Loucy (cell line): ENCODE data around the gene LDLRAD4.

Experiments used
- H2AFZ ChIP-seq: fragments of 200-600 bp; sonication (generic); 2 replicates; pipeline ENCODE4 v1.6.0; 2016; ENCODE audit warnings: antibody characterized with exemption, mild to moderate bottlenecking, low read length, moderate library complexity
- H3F3A ChIP-seq: fragments of 200-600 bp; 2 replicates; pipeline ENCODE4 v1.6.0; 2016; ENCODE audit warnings: antibody characterized with exemption, low read depth, mild to moderate bottlenecking
- H3K27me3 ChIP-seq: fragments of 200-600 bp; sonication (generic); 2 replicates; pipeline ENCODE4 v1.6.1; 2014; ENCODE audit warnings: low read length, mild to moderate bottlenecking; ENCODE audit not compliant: insufficient read depth, poor library complexity, severe bottlenecking
- H3K36me3 ChIP-seq: fragments of 200-600 bp; sonication (generic); 2 replicates; pipeline ENCODE4 v1.6.1; 2016; ENCODE audit warnings: low read length; ENCODE audit not compliant: insufficient read depth
- H3K4me1 ChIP-seq: fragments of 200-600 bp; sonication (generic); 2 replicates; pipeline ENCODE4 v1.5.1; 2014; ENCODE audit warnings: low read length, mild to moderate bottlenecking; ENCODE audit not compliant: insufficient read depth, poor library complexity, severe bottlenecking
- H3K4me2 ChIP-seq: fragments of 200-600 bp; sonication (generic); 2 replicates; pipeline ENCODE4 v1.6.0; 2014; ENCODE audit warnings: antibody characterized with exemption, low read length, low read depth, mild to moderate bottlenecking; ENCODE audit not compliant: poor library complexity, severe bottlenecking
- H3K4me3 ChIP-seq: fragments of 200-600 bp; sonication (generic); 2 replicates; pipeline ENCODE4 v1.5.1; 2014; ENCODE audit warnings: low read length, mild to moderate bottlenecking, mixed read lengths; ENCODE audit not compliant: poor library complexity, severe bottlenecking
- H3K79me2 ChIP-seq: fragments of 200-600 bp; sonication (generic); 2 replicates; pipeline ENCODE4 v1.6.1; 2014; ENCODE audit warnings: low read length; ENCODE audit not compliant: insufficient read depth
- H3K9ac ChIP-seq: fragments of 200-600 bp; sonication (generic); 2 replicates; pipeline ENCODE4 v1.6.0; 2014; ENCODE audit warnings: mild to moderate bottlenecking, low read depth, low read length, moderate library complexity; ENCODE audit not compliant: poor library complexity, severe bottlenecking
- H3K9me2 ChIP-seq: fragments of 200-600 bp; sonication (generic); replicated peaks from 2 replicates; pipeline ENCODE4 v1.6.1; 2016; ENCODE audit warnings: low read depth, low read length, mixed read lengths
- H3K9me3 ChIP-seq: fragments of 200-600 bp; sonication (generic); 2 replicates; pipeline ENCODE4 v1.6.1; 2014; ENCODE audit warnings: mild to moderate bottlenecking, antibody characterized with exemption, low read length, low read depth; ENCODE audit not compliant: insufficient read depth
- H4K20me1 ChIP-seq: fragments of 200-600 bp; sonication (generic); 2 replicates; pipeline ENCODE4 v1.6.0; 2014; ENCODE audit warnings: antibody characterized with exemption, low read length, mild to moderate bottlenecking; ENCODE audit not compliant: insufficient read depth, poor library complexity, severe bottlenecking
- EZH2phosphoT487 ChIP-seq: fragments of 200-600 bp; IDR thresholded peaks from 2 replicates; pipeline ENCODE4 v1.6.1; 2018; ENCODE audit warnings: antibody characterized with exemption, mild to moderate bottlenecking, moderate library complexity, borderline replicate concordance
- TF ChIP-seq, protein P1 (sequence below): fragments of 200-600 bp; sonication (generic); conservative IDR thresholded peaks from 2 replicates; pipeline ENCODE4 v1.5.1; 2014; ENCODE audit warnings: mild to moderate bottlenecking, antibody characterized with exemption, low read length

The LDLRAD4 gene

DNA sequence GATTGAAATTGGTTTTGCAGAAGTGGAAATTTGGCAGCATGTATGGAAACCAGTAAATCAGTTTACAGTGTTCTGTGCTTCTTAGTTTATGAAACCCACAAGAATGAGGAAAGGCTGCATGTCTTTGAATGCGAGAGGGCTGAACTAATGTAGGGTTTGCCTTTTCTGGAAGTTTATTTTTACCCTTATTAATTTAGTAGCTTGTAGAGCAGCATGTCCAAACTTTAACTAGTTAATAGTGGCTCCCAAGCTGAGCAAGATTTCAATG, 50.4 kb downstream of the LDLRAD4 start:
- no peak overlapping the region for H3K4me2 ChIP-seq
- H3K36me3 ChIP-seq, result no peaks in the 10 kb centered on the region
- no peak overlapping the region for H3K9ac ChIP-seq
- TF ChIP-seq EZH2phosphoT487, result no peak
- TF ChIP-seq, protein P1, sequence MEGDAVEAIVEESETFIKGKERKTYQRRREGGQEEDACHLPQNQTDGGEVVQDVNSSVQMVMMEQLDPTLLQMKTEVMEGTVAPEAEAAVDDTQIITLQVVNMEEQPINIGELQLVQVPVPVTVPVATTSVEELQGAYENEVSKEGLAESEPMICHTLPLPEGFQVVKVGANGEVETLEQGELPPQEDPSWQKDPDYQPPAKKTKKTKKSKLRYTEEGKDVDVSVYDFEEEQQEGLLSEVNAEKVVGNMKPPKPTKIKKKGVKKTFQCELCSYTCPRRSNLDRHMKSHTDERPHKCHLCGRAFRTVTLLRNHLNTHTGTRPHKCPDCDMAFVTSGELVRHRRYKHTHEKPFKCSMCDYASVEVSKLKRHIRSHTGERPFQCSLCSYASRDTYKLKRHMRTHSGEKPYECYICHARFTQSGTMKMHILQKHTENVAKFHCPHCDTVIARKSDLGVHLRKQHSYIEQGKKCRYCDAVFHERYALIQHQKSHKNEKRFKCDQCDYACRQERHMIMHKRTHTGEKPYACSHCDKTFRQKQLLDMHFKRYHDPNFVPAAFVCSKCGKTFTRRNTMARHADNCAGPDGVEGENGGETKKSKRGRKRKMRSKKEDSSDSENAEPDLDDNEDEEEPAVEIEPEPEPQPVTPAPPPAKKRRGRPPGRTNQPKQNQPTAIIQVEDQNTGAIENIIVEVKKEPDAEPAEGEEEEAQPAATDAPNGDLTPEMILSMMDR, result no peak
- no peak overlapping the region for H2AFZ ChIP-seq
- H4K20me1 ChIP-seq, result no peaks in the 10 kb centered on the region
- H3K27me3 ChIP-seq, result no peaks in the 10 kb centered on the region
- peaks cover 6% of the 10 kb centered on the region for H3K4me1 ChIP-seq
- no peaks in the 10 kb centered on the region for H3K9me3 ChIP-seq
- H3K9me2 ChIP-seq, result no peaks in the 10 kb centered on the region
- H3F3A ChIP-seq, result no peaks in the 10 kb centered on the region
- H3K79me2 ChIP-seq, result peaks cover 57% of the 10 kb centered on the region
- H3K4me3 ChIP-seq, result no peak overlapping the region

DNA sequence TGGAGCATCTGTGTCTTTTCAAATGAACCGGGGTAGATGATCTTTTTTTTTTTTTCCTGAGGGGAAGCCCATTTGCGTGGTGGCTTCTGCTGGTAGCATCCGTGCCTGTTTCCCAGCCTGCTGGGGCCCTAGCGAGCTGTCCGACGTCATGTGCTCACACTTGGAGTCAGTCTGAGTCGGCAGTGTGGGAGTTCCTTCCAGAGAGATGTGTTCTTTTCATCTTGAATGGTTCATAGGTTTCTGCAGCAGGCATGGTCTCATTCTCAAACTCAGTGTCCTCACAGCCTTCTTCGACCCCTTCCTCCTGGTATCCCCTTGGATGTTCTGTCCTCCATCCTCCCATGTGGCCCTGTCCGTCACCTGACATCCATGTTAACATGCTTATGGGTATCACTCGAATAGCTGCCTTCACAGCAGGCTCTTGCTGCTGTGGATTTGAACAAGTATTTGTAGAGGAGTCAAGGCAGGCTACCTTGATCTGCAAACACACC, 51.0 kb downstream of the LDLRAD4 start:
- H3K4me2 ChIP-seq, result no peak overlapping the region
- H3K79me2 ChIP-seq, result peaks cover 57% of the 10 kb centered on the region
- H3K4me3 ChIP-seq, result no peak overlapping the region
- no peaks in the 10 kb centered on the region for H3K9me3 ChIP-seq
- H3K9ac ChIP-seq, result no peak overlapping the region
- no peaks in the 10 kb centered on the region for H4K20me1 ChIP-seq
- H3K9me2 ChIP-seq, result no peaks in the 10 kb centered on the region
- H3K36me3 ChIP-seq, result no peaks in the 10 kb centered on the region
- H3K27me3 ChIP-seq, result no peaks in the 10 kb centered on the region
- H3K4me1 ChIP-seq, result peaks cover 6% of the 10 kb centered on the region
- TF ChIP-seq EZH2phosphoT487, result no peak
- TF ChIP-seq, protein P1, result no peak
- no peaks in the 10 kb centered on the region for H3F3A ChIP-seq
- H2AFZ ChIP-seq, result no peak overlapping the region

DNA sequence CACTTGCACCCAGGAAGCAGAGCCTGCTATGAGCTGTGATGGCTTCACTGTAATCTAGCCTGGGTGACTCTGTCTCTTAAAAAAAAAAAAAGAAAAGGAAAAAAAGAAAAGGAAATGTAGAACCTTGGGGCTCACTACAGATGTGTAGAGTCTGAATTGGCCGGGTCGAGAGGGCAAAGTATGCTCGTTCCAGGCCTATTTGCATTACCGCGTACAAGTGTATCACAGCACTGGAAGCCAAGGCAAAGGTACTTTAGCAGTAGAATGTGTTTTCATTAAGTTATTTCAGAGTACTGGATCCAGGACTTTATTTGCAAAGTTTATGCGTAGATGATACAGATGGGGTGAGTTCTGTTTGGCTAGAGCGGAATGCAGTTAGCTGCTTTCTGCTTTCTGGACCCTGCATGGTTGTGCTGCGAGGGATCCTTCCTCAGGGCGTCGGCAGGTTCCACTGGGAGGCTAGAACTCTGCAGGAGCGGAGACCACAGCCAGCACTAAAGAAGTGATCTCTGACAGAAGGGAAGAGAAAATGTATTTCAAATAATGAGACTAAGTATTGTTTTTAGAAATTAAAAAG, 51.8 kb downstream of the LDLRAD4 start:
- Histone ChIP-seq H3K4me2 (no peak overlapping the region), H3K27me3 (no peaks in the 10 kb centered on the region), H3K4me1 (peaks cover 6% of the 10 kb centered on the region), H3K36me3 (no peaks in the 10 kb centered on the region), H3K9me3 (no peaks in the 10 kb centered on the region), H3K9ac (no peak overlapping the region), H3K4me3 (no peak overlapping the region), H3K79me2 (peaks cover 49% of the 10 kb centered on the region), H2AFZ (no peak overlapping the region), H3F3A (no peaks in the 10 kb centered on the region), H4K20me1 (no peaks in the 10 kb centered on the region), H3K9me2 (no peaks in the 10 kb centered on the region)
- TF ChIP-seq, protein P1, result no peak
- no peak for TF ChIP-seq EZH2phosphoT487
